Heart left ventricle (tissue), 16 donors: Measurements from ENCODE around the gene PCYOX1L. TPM values are rescaled to one million over a fixed set of nuclear protein-coding genes. Genes with fewer than 3 reads are reported as not detected.

Experiments
- ATAC-seq, 4 donors: fragments of 200-7000 bp; cut with Tn5 transposase; one replicate each; pipeline ENCODE4 v1.9.1; 2020 to 2022; ENCODE audit warnings: moderate library complexity in 4 of 4, mild to moderate bottlenecking in 3 of 4, moderate number of reproducible peaks in 1 of 4
- DNase-seq, 5 donors: peaks; one replicate each; pipeline ENCODE4 v3.0.0-alpha.2; 2020
- H3K27ac ChIP-seq, 12 donors: fragments of 200-600 bp; sonication (generic) in 4 of 12; one replicate each; pipeline versions ENCODE4 v1.5.0 to v1.8.0; 2016 to 2022; ENCODE audit warnings: mild to moderate bottlenecking in 2 of 12
- H3K27me3 ChIP-seq, 9 donors: fragments of 200-600 bp; sonication (generic) in 2 of 9; one replicate each; pipeline versions ENCODE4 v1.5.1 to v1.8.0; 2016 to 2022; ENCODE audit warnings: mild to moderate bottlenecking in 3 of 9
- H3K36me3 ChIP-seq, 9 donors: fragments of 200-600 bp; sonication (generic) in 2 of 9; one replicate each; pipeline versions ENCODE4 v1.5.0 to v1.8.0; 2018 to 2022; ENCODE audit warnings: mild to moderate bottlenecking in 2 of 9
- H3K4me1 ChIP-seq, 12 donors: fragments of 200-600 bp; sonication (generic) in 4 of 12; one replicate each; pipeline versions ENCODE4 v1.5.0 to v1.8.0; 2016 to 2022; ENCODE audit warnings: mild to moderate bottlenecking in 3 of 12
- H3K4me3 ChIP-seq, 12 donors: fragments of 200-600 bp; sonication (generic) in 4 of 12; one replicate each; pipeline versions ENCODE4 v1.5.0 to v1.8.0; 2017 to 2022; ENCODE audit warnings: mild to moderate bottlenecking in 9 of 12, moderate library complexity in 4 of 12
- H3K9me3 ChIP-seq, 12 donors: fragments of 200-600 bp; sonication (generic) in 4 of 12; one replicate each; pipeline versions ENCODE4 v1.5.0 to v1.8.0; 2016 to 2022; ENCODE audit warnings: mild to moderate bottlenecking in 1 of 12
- CTCF ChIP-seq, 12 donors: fragments of 200-600 bp; sonication (generic) in 4 of 12; IDR thresholded peaks; one replicate each; pipeline versions ENCODE4 v1.5.0 to v1.8.0; 2018 to 2022; ENCODE audit warnings: antibody characterized with exemption in 12 of 12, mild to moderate bottlenecking in 5 of 12
- POLR2A ChIP-seq, 2 donors: fragments of 450-650 bp; IDR thresholded peaks; one replicate each; pipeline ENCODE4 v1.6.1; 2017; ENCODE audit warnings: antibody characterized with exemption in 2 of 2, mild to moderate bottlenecking in 2 of 2, moderate library complexity in 2 of 2
- WGBS, 4 donors: extraction: QIAGEN DNeasy Blood & Tissue Kit in 2 of 4; methylation state at CpG; one replicate each; pipeline versions ENCODE4 v1.1.5 to v1.1.7; 2013 to 2018; 5-methylcytosine and 5-hydroxymethylcytosine counted together
- intact Hi-C, 10 donors: fragments of 100-400 bp; cut with DNase I; formaldehyde crosslinking; loops; one replicate each; pipeline versions ENCODE4 v1.11.1 to v1.14.2; 2022
- polyA plus RNA-seq, 2 donors: library from polyadenylated mRNA; stranded (reverse); fragments of 200-250 nt; gene quantifications; one replicate each; pipeline ENCODE4 v1.2.3, GENCODE V29; 2013
- total RNA-seq, 9 donors: library from RNA; depleted of rRNA in 2 of 9; stranded (reverse); fragments of >200 nt in 2 of 9; fragmentation: NEBNext Ultra II Directional in 3 of 9; extraction: Animal tissue kit (Norgen Biotek cat#: 25700) in 3 of 9; gene quantifications; one replicate each; pipeline versions ENCODE4 v1.1.0 to v1.2.4, GENCODE V29; 2016 to 2023
- donor health status: ischemic (EF 13 %, LVEDD 7.1; RV severe dilation, severe dysfunction).
- donor health status: healthy with polysubstance abuse.
- donor health status: DM: no; HTN: yes; CAD: no.
- donor health status: DM: no; HTN: no; CAD: no.
- donor health status: ischemic (EF 25% LVEDD 6.9; RV normal size, moderate dysfunction).
- donor health status: ischemic (EF 25% LVEDD 5.7; RV mildly dilated, moderate dysfunction).
- donor health status: healthy.
- donor health status: DM: yes; HTN: yes; CAD: no.
- donor health status: ischemic (EF 35%, LVEDD 5.7; RV mildly dilated, moderate dysfunction).
- donor health status: nonischemic (EF 11% LVEDD 7.7; RV severe dilation, severe dysfunction).
- donor health status: DM: yes; HTN: yes; CAD: no.
- donor health status: PGD.
- donor health status: ischemic (EF 29% LVEDD 5.4; RV normal size, mild dysfunction).
- donor health status: nonischemic (EF 23%, LVEDD 6.1; RV moderate dilation, normal function).

PCYOX1L gene
- total and polyA plus RNA-seq, 11 donors, result 2.3 to 6.8 (median 3.7) TPM

GRCh38 chr5:149315753-149316152 is 42.1 kb upstream of the PCYOX1L start:
- ATAC-seq (no peak), DNase-seq (no peak)
- no peaks in the 10 kb centered on the region for H3K27me3 ChIP-seq
- peaks cover 0 to 98% (median 48%) of the 10 kb centered on the region in 9 donors for H3K36me3 ChIP-seq
- H3K27ac ChIP-seq, result peak overlapping the region in 1 of 12 donors; percentile 4
- WGBS, 4 donors, result 91 to 94% (median 93%) methylated on average over 4 to 6 of the region's 6 CpGs
- intact Hi-C loops, result loop anchor here in 8 of 10 donors (2.0 to 10.0 kb wide), 6 partner anchors 43 to 249 kb away; partner anchors contain the start of gene AFAP1L1 (in 1 of the 8)
- no peaks in the 10 kb centered on the region for H3K9me3 ChIP-seq
- H3K4me1 ChIP-seq, result peaks cover 7 to 46% (median 14%) of the 10 kb centered on the region in 12 donors
- H3K4me3 ChIP-seq, result no peak overlapping the region
- TF ChIP-seq POLR2A (IDR thresholded peaks at IDR 0.05) (no peak), CTCF (IDR thresholded peaks at IDR 0.05) (no peak)

- Histone ChIP-seq H3K4me3 (no peak overlapping the region), H3K9me3 (no peaks in the 10 kb centered on the region), H3K27me3 (no peaks in the 10 kb centered on the region), H3K36me3 (peaks cover 0 to 96% (median 32%) of the 10 kb centered on the region in 9 donors), H3K27ac (peak overlapping the region in 11 of 12 donors; percentile 2 to 79 (median 54)), H3K4me1 (peaks cover 10 to 48% (median 21%) of the 10 kb centered on the region in 12 donors)
- ATAC-seq (no peak), DNase-seq (no peak)
- intact Hi-C loops, result loop anchor here (2.0 to 10.0 kb wide), 7 partner anchors 45 to 247 kb away; partner anchors contain the start of gene AFAP1L1 (in 1 of the 10)
- peak; percentile 40 to 75 (median 64) for TF ChIP-seq CTCF (IDR thresholded peaks at IDR 0.05)
- TF ChIP-seq POLR2A (IDR thresholded peaks at IDR 0.05), result no peak
- 81 to 94% (median 84%) methylated on average over 9 to 14 of the region's 14 CpGs for WGBS, 4 donors
Observed at GRCh38 chr5:149317281-149318048, 40.4 kb upstream of the PCYOX1L start.

GRCh38 chr5:149319174-149319573 is 38.7 kb upstream of the PCYOX1L start:
- no peaks in the 10 kb centered on the region for H3K9me3 ChIP-seq
- no peak for TF ChIP-seq CTCF (IDR thresholded peaks at IDR 0.05)
- no peak for TF ChIP-seq POLR2A (IDR thresholded peaks at IDR 0.05)
- peaks cover 10 to 47% (median 21%) of the 10 kb centered on the region in 12 donors for H3K4me1 ChIP-seq
- H3K27ac ChIP-seq, result peak overlapping the region; percentile 1 to 82 (median 22)
- intact Hi-C loops, result loop anchor here in 9 of 10 donors (2.0 to 10.0 kb wide), 7 partner anchors 47 to 246 kb away; partner anchors contain the start of gene AFAP1L1 (in 1 of the 9)
- H3K4me3 ChIP-seq, result no peak overlapping the region
- DNase-seq (no peak), ATAC-seq (no peak)
- no peaks in the 10 kb centered on the region for H3K27me3 ChIP-seq
- WGBS, 4 donors, result 89 to 95% (median 92%) methylated on average over 3 of the region's 3 CpGs
- peaks cover 0 to 96% (median 32%) of the 10 kb centered on the region in 9 donors for H3K36me3 ChIP-seq

GRCh38 chr5:149320791-149321330 is 37.0 kb upstream of the PCYOX1L start:
- peaks cover 0 to 96% (median 40%) of the 10 kb centered on the region in 9 donors for H3K36me3 ChIP-seq
- 8 to 24% (median 22%) methylated on average over 4 of the region's 4 CpGs for WGBS, 4 donors
- TF ChIP-seq CTCF (IDR thresholded peaks at IDR 0.05) (no peak), POLR2A (IDR thresholded peaks at IDR 0.05) (no peak)
- ATAC-seq, result peak; percentile 90 to 92 (median 92)
- intact Hi-C loops, result loop anchor here in 3 of 10 donors (5.0 kb wide), 3 partner anchors 36 to 241 kb away; partner anchors contain the start of gene PCYOX1L (in 1 of the 3)
- no peak overlapping the region for H3K4me3 ChIP-seq
- peak; percentile 89 to 94 (median 91) for DNase-seq
- H3K4me1 ChIP-seq, result peaks cover 10 to 59% (median 26%) of the 10 kb centered on the region in 12 donors
- H3K9me3 ChIP-seq, result no peaks in the 10 kb centered on the region
- no peaks in the 10 kb centered on the region for H3K27me3 ChIP-seq
- H3K27ac ChIP-seq, result peak overlapping the region in 11 of 12 donors; percentile 41 to 82 (median 71)
